Astrocyte (in vitro differentiated cells and primary cell): ENCODE results near the gene SLC6A2.

Source experiments
- CTCF ChIP-seq: IDR thresholded peaks from 2 replicates; pipeline ENCODE4 v1.5.1; 2011; ENCODE audit warnings: low read depth, mild to moderate bottlenecking, inconsistent platforms, low read length, moderate library complexity; ENCODE audit not compliant: insufficient read depth
- EZH2 ChIP-seq: IDR thresholded peaks from 2 replicates; pipeline ENCODE4 v1.6.1; 2012; ENCODE audit warnings: mild to moderate bottlenecking, low read length, inconsistent platforms; ENCODE audit not compliant: insufficient read depth

GRCh38 chr16:55630774-55631173 lies 25.0 kb upstream of the SLC6A2 start:
- no peak for TF ChIP-seq CTCF
- TF ChIP-seq EZH2, result no peak
